Keratinocyte (primary cell): ENCODE results near the gene AFG1L. TPM values are rescaled to one million over a fixed set of nuclear protein-coding genes. Genes with fewer than 3 reads are reported as not detected.

ENCODE experiments used
- DNase-seq: peaks from one replicate; pipeline ENCODE4 v3.0.0-alpha.2; 2011; ENCODE audit warnings: low read depth, missing footprints, low spot score
- FAIRE-seq: peaks from 2 replicates; lab custom pipeline; 2011; peaks lifted over from hg19 to GRCh38; lab: Jason Lieb, UNC
- H2AFZ ChIP-seq: 2 replicates; pipeline ENCODE4 v1.6.0; 2012; ENCODE audit warnings: low read length, control low read depth, inconsistent platforms; ENCODE audit not compliant: control insufficient read depth
- H3K27ac ChIP-seq: 2 replicates; pipeline ENCODE4 v1.5.1; 2011; ENCODE audit warnings: low read length; ENCODE audit not compliant: control insufficient read depth, insufficient read depth
- H3K27me3 ChIP-seq: 3 replicates; pipeline ENCODE4 v1.6.0; 2011; ENCODE audit warnings: low read length; ENCODE audit not compliant: control insufficient read depth, insufficient read depth; ENCODE audit errors: extremely low read depth
- H3K36me3 ChIP-seq, 2 experiments: 2 replicates in 1 of 2; 3 replicates in 1 of 2; pipeline ENCODE4 v1.5.1; 2011; ENCODE audit warnings: low read length in 2 of 2, mild to moderate bottlenecking in 1 of 2; ENCODE audit not compliant: control insufficient read depth in 2 of 2, insufficient read depth in 2 of 2; ENCODE audit errors: extremely low read depth in 1 of 2
- H3K4me1 ChIP-seq: 3 replicates; pipeline ENCODE4 v1.5.1; 2011; ENCODE audit warnings: low read length; ENCODE audit not compliant: control insufficient read depth, insufficient read depth; ENCODE audit errors: extremely low read depth
- H3K4me2 ChIP-seq: 3 replicates; pipeline ENCODE4 v1.6.0; 2011; ENCODE audit warnings: low read depth, low read length; ENCODE audit not compliant: control insufficient read depth, insufficient read depth; ENCODE audit errors: extremely low read depth
- H3K4me3 ChIP-seq, 3 experiments: fragments of 200-600 bp in 1 of 3; sonication (generic) in 1 of 3; 2 replicates in 2 of 3; 3 replicates in 1 of 3; pipeline ENCODE4 v1.5.1; 2011 to 2016; ENCODE audit warnings: low read length in 3 of 3, mild to moderate bottlenecking in 3 of 3, control low read depth in 2 of 3, inconsistent platforms in 1 of 3, low read depth in 1 of 3, mixed read lengths in 1 of 3, mixed run types in 1 of 3, moderate library complexity in 1 of 3; ENCODE audit not compliant: control insufficient read depth in 2 of 3, insufficient read depth in 2 of 3; ENCODE audit errors: extremely low read depth in 1 of 3
- H3K79me2 ChIP-seq: 2 replicates; pipeline ENCODE4 v1.6.0; 2012; ENCODE audit warnings: low read length; ENCODE audit not compliant: control insufficient read depth, insufficient read depth
- H3K9ac ChIP-seq: 3 replicates; pipeline ENCODE4 v1.6.0; 2011; ENCODE audit warnings: low read length; ENCODE audit not compliant: control insufficient read depth, insufficient read depth; ENCODE audit errors: extremely low read depth
- H3K9me1 ChIP-seq: 3 replicates; pipeline ENCODE4 v1.6.0; 2011; ENCODE audit warnings: low read length; ENCODE audit not compliant: control insufficient read depth, insufficient read depth; ENCODE audit errors: extremely low read depth
- H3K9me3 ChIP-seq: 2 replicates; pipeline ENCODE4 v1.5.1; 2012; ENCODE audit warnings: low read depth, low read length; ENCODE audit not compliant: control insufficient read depth
- H4K20me1 ChIP-seq: 3 replicates; pipeline ENCODE4 v1.6.0; 2011; ENCODE audit warnings: low read length; ENCODE audit not compliant: control insufficient read depth, insufficient read depth; ENCODE audit errors: extremely low read depth
- EZH2 ChIP-seq: IDR thresholded peaks from one replicate; pipeline ENCODE4 v1.6.1; 2012; ENCODE audit warnings: inconsistent platforms, mild to moderate bottlenecking, low read length, moderate library complexity
- dilution Hi-C: fragments of 300-500 bp; cut with MboI; formaldehyde crosslinking; loops from one replicate; pipeline ENCODE4 v1.7.0; 2020; ENCODE audit warnings: low sequenced_read_pairs; ENCODE audit not compliant: extremely low pct_ligation_motif_present
- polyA plus RNA-seq, 5 experiments: library from polyadenylated mRNA; depleted of rRNA in 3 of 5; stranded (reverse) in 3 of 5; stranded (forward) in 1 of 5; unstranded in 1 of 5; fragments of >200 nt; gene quantifications; 1 replicate in 1 of 5; 2 replicates in 3 of 5; 3 replicates in 1 of 5; pipeline versions ENCODE4 v1.2.1 to v1.2.3, GENCODE V29; 2011 to 2012; ENCODE audit warnings: missing spikeins in 2 of 5, low read depth in 1 of 5, low replicate concordance in 1 of 5
- TF ChIP-seq, protein P1 (sequence below), 3 experiments: IDR thresholded peaks in 1 of 3; conservative IDR thresholded peaks in 1 of 3; optimal IDR thresholded peaks in 1 of 3; 2 replicates in 2 of 3; 3 replicates in 1 of 3; pipeline versions ENCODE3 to v1.5.1; 2011; ENCODE audit warnings: low read length in 3 of 3, mild to moderate bottlenecking in 3 of 3, moderate library complexity in 2 of 3, control low read depth in 1 of 3, inconsistent platforms in 1 of 3; ENCODE audit not compliant: insufficient read depth in 2 of 3; ENCODE audit errors: extremely low read depth in 1 of 3

Gene AFG1L
- polyA plus RNA-seq, 1 donor (not counting 4 experiments of a cell fraction or from before 2014, with no cell fraction given) = 3.1 TPM

- H2AFZ ChIP-seq = no peak overlapping the region
- H3K4me2 ChIP-seq = no peak overlapping the region
- no peak for FAIRE-seq
- TF ChIP-seq, protein P1, sequence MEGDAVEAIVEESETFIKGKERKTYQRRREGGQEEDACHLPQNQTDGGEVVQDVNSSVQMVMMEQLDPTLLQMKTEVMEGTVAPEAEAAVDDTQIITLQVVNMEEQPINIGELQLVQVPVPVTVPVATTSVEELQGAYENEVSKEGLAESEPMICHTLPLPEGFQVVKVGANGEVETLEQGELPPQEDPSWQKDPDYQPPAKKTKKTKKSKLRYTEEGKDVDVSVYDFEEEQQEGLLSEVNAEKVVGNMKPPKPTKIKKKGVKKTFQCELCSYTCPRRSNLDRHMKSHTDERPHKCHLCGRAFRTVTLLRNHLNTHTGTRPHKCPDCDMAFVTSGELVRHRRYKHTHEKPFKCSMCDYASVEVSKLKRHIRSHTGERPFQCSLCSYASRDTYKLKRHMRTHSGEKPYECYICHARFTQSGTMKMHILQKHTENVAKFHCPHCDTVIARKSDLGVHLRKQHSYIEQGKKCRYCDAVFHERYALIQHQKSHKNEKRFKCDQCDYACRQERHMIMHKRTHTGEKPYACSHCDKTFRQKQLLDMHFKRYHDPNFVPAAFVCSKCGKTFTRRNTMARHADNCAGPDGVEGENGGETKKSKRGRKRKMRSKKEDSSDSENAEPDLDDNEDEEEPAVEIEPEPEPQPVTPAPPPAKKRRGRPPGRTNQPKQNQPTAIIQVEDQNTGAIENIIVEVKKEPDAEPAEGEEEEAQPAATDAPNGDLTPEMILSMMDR (optimal IDR thresholded peaks at IDR 0.05 in 1 of 3, IDR thresholded peaks at IDR 0.05 in 1 of 3, conservative IDR thresholded peaks at IDR 0.05 in 1 of 3; ENCODE audit: extremely low read depth in 1 of 3, insufficient read depth in 2 of 3, low read length in 3 of 3) = no peak
- TF ChIP-seq EZH2 = no peak
- no peaks in the 10 kb centered on the region for H3K79me2 ChIP-seq
- dilution Hi-C loops = no loop called here
- no peak overlapping the region for H3K9ac ChIP-seq
- no peaks in the 10 kb centered on the region for H3K4me1 ChIP-seq
- no peak for DNase-seq
- H3K9me1 ChIP-seq = no peaks in the 10 kb centered on the region
- H3K36me3 ChIP-seq = no peaks in the 10 kb centered on the region
- H4K20me1 ChIP-seq = no peaks in the 10 kb centered on the region
- no peak overlapping the region for H3K4me3 ChIP-seq
- no peaks in the 10 kb centered on the region for H3K9me3 ChIP-seq
- H3K27me3 ChIP-seq = no peaks in the 10 kb centered on the region
- no peak overlapping the region for H3K27ac ChIP-seq
Measured at GRCh38 chr6:108406943-108407342, 112.1 kb downstream of the AFG1L start.

DNA sequence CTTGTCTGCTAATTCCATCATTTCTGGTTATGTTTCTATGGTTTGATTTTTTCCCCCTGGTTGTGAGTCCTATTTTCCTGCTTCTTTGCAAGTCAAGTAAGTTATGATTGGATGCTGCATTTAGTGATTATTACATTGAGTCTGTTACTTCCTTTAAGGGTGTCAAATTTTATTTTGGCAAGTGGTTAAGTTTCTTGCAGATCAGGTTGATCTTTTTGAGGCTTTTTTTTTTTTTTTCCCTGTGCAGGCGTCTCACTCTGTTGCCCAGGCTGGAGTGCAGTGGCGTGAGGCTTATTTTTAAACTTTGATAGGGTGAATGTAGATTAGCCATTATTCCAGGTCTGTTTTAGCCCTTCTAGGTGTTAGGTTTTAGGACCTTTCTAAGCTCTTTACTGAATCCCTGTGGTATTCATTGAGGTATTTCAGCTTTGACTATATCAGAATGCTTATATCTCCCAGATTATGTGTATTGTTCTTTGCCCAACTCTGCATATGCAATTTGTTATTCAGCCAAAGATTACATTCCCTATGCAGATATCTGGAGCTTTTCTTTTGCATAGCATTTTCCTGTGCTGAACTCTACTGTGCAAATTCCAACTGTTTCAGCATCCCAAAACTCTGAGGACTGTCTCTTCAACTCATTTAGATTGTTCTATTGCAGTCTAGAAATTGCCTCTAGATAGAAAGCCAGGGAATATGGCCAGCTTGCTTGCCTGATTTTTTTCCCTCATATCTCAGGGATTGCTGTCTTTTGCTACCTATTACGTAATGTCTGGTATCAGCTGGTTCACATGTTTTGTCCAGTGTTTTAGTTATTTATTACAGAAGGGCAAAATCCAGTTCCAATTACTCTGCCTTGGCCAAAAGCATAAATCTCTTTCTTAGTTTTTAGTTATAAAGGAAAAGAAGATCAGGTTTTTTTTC is 113.3 kb downstream of the AFG1L start:
- Histone ChIP-seq H3K9me1 (no peaks in the 10 kb centered on the region), H3K27me3 (no peaks in the 10 kb centered on the region), H2AFZ (no peak overlapping the region), H3K27ac (no peak overlapping the region), H3K4me2 (no peak overlapping the region), H3K9me3 (no peaks in the 10 kb centered on the region), H3K9ac (no peak overlapping the region), H3K4me3 (no peak overlapping the region), H3K79me2 (no peaks in the 10 kb centered on the region), H3K36me3 (no peaks in the 10 kb centered on the region), H3K4me1 (no peaks in the 10 kb centered on the region), H4K20me1 (no peaks in the 10 kb centered on the region)
- dilution Hi-C loops = no loop called here
- TF ChIP-seq, protein P1 (optimal IDR thresholded peaks at IDR 0.05 in 1 of 3, IDR thresholded peaks at IDR 0.05 in 1 of 3, conservative IDR thresholded peaks at IDR 0.05 in 1 of 3; ENCODE audit: extremely low read depth in 1 of 3, insufficient read depth in 2 of 3, low read length in 3 of 3) = no peak
- no peak for TF ChIP-seq EZH2
- no peak for DNase-seq
- no peak for FAIRE-seq
